ENCODE results near the gene SUPV3L1. TPM values are rescaled to one million over a fixed set of nuclear protein-coding genes. Genes with fewer than 3 reads are reported as not detected.
A peak's percentile ranks its signal among the peaks of the same experiment; 100 is the strongest.

Gene SUPV3L1
- total and polyA plus RNA-seq, 4 donors, result 26.5 to 34.8 (median 31.9) TPM

- H3K4me3 ChIP-seq (ENCODE audit: low read depth, low read length), result no peak overlapping the region
- no peak overlapping the region for H3K27ac ChIP-seq (ENCODE audit: low read depth, low read length)
- no peaks in the 10 kb centered on the region for H3K9me3 ChIP-seq (ENCODE audit: control insufficient read depth, insufficient read depth, low read length)
- no peaks in the 10 kb centered on the region for H3K36me3 ChIP-seq (ENCODE audit: control insufficient read depth, insufficient read depth, low read length)
- WGBS (ENCODE audit: insufficient coverage), result 39% methylated on average over 3 of the region's 17 CpGs
- DNase-seq (ENCODE audit: low read depth in 4 of 6, low spot score in 6 of 6), result peak; percentile 72 to 97 (median 86)
- peaks cover 4% of the 10 kb centered on the region for H3K27me3 ChIP-seq (ENCODE audit: control insufficient read depth, insufficient read depth, low read length)
- peaks cover 7% of the 10 kb centered on the region for H3K4me1 ChIP-seq (ENCODE audit: control insufficient read depth, insufficient read depth, low read length)
Measured at GRCh38 chr10:69237528-69238159, 57.6 kb downstream of the SUPV3L1 start.

GRCh38 chr10:69239136-69239535, 59.1 kb downstream of the SUPV3L1 start:
- WGBS (ENCODE audit: insufficient coverage), result 88% methylated on average over 4 of the region's 5 CpGs

GRCh38 chr10:69239816-69240434, 59.9 kb downstream of the SUPV3L1 start:
- Histone ChIP-seq H3K9me3 (ENCODE audit: control insufficient read depth, insufficient read depth, low read length) (no peaks in the 10 kb centered on the region), H3K27me3 (ENCODE audit: control insufficient read depth, insufficient read depth, low read length) (peaks cover 4% of the 10 kb centered on the region), H3K36me3 (ENCODE audit: control insufficient read depth, insufficient read depth, low read length) (no peaks in the 10 kb centered on the region), H3K4me1 (ENCODE audit: control insufficient read depth, insufficient read depth, low read length) (peaks cover 11% of the 10 kb centered on the region), H3K4me3 (ENCODE audit: low read depth, low read length) (no peak overlapping the region), H3K27ac (ENCODE audit: low read depth, low read length) (no peak overlapping the region)
- WGBS (ENCODE audit: insufficient coverage), result 92% methylated on average over 5 of the region's 6 CpGs
- no peak for DNase-seq (ENCODE audit: low read depth in 4 of 6, low spot score in 6 of 6)

More at GRCh38 chr10:69239136-69239535, 59.1 kb downstream of the SUPV3L1 start:
- peaks cover 11% of the 10 kb centered on the region for H3K4me1 ChIP-seq (ENCODE audit: control insufficient read depth, insufficient read depth, low read length)
- H3K36me3 ChIP-seq (ENCODE audit: control insufficient read depth, insufficient read depth, low read length), result no peaks in the 10 kb centered on the region
- DNase-seq (ENCODE audit: low read depth in 4 of 6, low spot score in 6 of 6), result no peak
- H3K4me3 ChIP-seq (ENCODE audit: low read depth, low read length), result no peak overlapping the region
- peaks cover 4% of the 10 kb centered on the region for H3K27me3 ChIP-seq (ENCODE audit: control insufficient read depth, insufficient read depth, low read length)
- H3K27ac ChIP-seq (ENCODE audit: low read depth, low read length), result no peak overlapping the region
- no peaks in the 10 kb centered on the region for H3K9me3 ChIP-seq (ENCODE audit: control insufficient read depth, insufficient read depth, low read length)

- peaks cover 4% of the 10 kb centered on the region for H3K27me3 ChIP-seq (ENCODE audit: control insufficient read depth, insufficient read depth, low read length)
- peaks cover 11% of the 10 kb centered on the region for H3K4me1 ChIP-seq (ENCODE audit: control insufficient read depth, insufficient read depth, low read length)
- H3K36me3 ChIP-seq (ENCODE audit: control insufficient read depth, insufficient read depth, low read length), result no peaks in the 10 kb centered on the region
- no peak for DNase-seq (ENCODE audit: low read depth in 4 of 6, low spot score in 6 of 6)
- H3K27ac ChIP-seq (ENCODE audit: low read depth, low read length), result no peak overlapping the region
- H3K9me3 ChIP-seq (ENCODE audit: control insufficient read depth, insufficient read depth, low read length), result no peaks in the 10 kb centered on the region
- no peak overlapping the region for H3K4me3 ChIP-seq (ENCODE audit: low read depth, low read length)
- WGBS (ENCODE audit: insufficient coverage), result 96% methylated on average over 6 of the region's 11 CpGs
Measured at GRCh38 chr10:69240455-69240854, 60.4 kb downstream of the SUPV3L1 start.

GRCh38 chr10:69241575-69241974, 61.5 kb downstream of the SUPV3L1 start:
- WGBS (ENCODE audit: insufficient coverage), result 70% methylated on average over 3 of the region's 7 CpGs
- DNase-seq (ENCODE audit: low read depth in 4 of 6, low spot score in 6 of 6), result no peak
- Histone ChIP-seq H3K9me3 (ENCODE audit: control insufficient read depth, insufficient read depth, low read length) (no peaks in the 10 kb centered on the region), H3K27me3 (ENCODE audit: control insufficient read depth, insufficient read depth, low read length) (peaks cover 7% of the 10 kb centered on the region), H3K4me1 (ENCODE audit: control insufficient read depth, insufficient read depth, low read length) (peaks cover 11% of the 10 kb centered on the region), H3K27ac (ENCODE audit: low read depth, low read length) (no peak overlapping the region), H3K4me3 (ENCODE audit: low read depth, low read length) (no peak overlapping the region), H3K36me3 (ENCODE audit: control insufficient read depth, insufficient read depth, low read length) (no peaks in the 10 kb centered on the region)

- peaks cover 11% of the 10 kb centered on the region for H3K4me1 ChIP-seq (ENCODE audit: control insufficient read depth, insufficient read depth, low read length)
- no peak overlapping the region for H3K4me3 ChIP-seq (ENCODE audit: low read depth, low read length)
- 74% methylated on average over 3 of the region's 11 CpGs for WGBS (ENCODE audit: insufficient coverage)
- H3K27ac ChIP-seq (ENCODE audit: low read depth, low read length), result no peak overlapping the region
- H3K36me3 ChIP-seq (ENCODE audit: control insufficient read depth, insufficient read depth, low read length), result no peaks in the 10 kb centered on the region
- H3K9me3 ChIP-seq (ENCODE audit: control insufficient read depth, insufficient read depth, low read length), result no peaks in the 10 kb centered on the region
- peaks cover 7% of the 10 kb centered on the region for H3K27me3 ChIP-seq (ENCODE audit: control insufficient read depth, insufficient read depth, low read length)
- peak in 1 of 6 donors; percentile 55 for DNase-seq (ENCODE audit: low read depth in 4 of 6, low spot score in 6 of 6)
Measured at GRCh38 chr10:69242040-69242851, 62.2 kb downstream of the SUPV3L1 start.

- DNase-seq (ENCODE audit: low read depth in 4 of 6, low spot score in 6 of 6), result peak in 4 of 6 donors; percentile 45 to 91 (median 68)
Measured at GRCh38 chr10:69242852-69243212, 62.8 kb downstream of the SUPV3L1 start.

GRCh38 chr10:69243817-69244216, 63.8 kb downstream of the SUPV3L1 start:
- WGBS (ENCODE audit: insufficient coverage), result 91% methylated on average over 10 of the region's 10 CpGs
- Histone ChIP-seq H3K27ac (ENCODE audit: low read depth, low read length) (no peak overlapping the region), H3K4me3 (ENCODE audit: low read depth, low read length) (no peak overlapping the region), H3K9me3 (ENCODE audit: control insufficient read depth, insufficient read depth, low read length) (no peaks in the 10 kb centered on the region), H3K27me3 (ENCODE audit: control insufficient read depth, insufficient read depth, low read length) (peaks cover 9% of the 10 kb centered on the region), H3K36me3 (ENCODE audit: control insufficient read depth, insufficient read depth, low read length) (peaks cover 7% of the 10 kb centered on the region), H3K4me1 (ENCODE audit: control insufficient read depth, insufficient read depth, low read length) (peaks cover 7% of the 10 kb centered on the region)
- no peak for DNase-seq (ENCODE audit: low read depth in 4 of 6, low spot score in 6 of 6)

More at GRCh38 chr10:69242852-69243212, 62.8 kb downstream of the SUPV3L1 start:
- H3K36me3 ChIP-seq (ENCODE audit: control insufficient read depth, insufficient read depth, low read length), result no peaks in the 10 kb centered on the region
- H3K4me1 ChIP-seq (ENCODE audit: control insufficient read depth, insufficient read depth, low read length), result peaks cover 8% of the 10 kb centered on the region
- H3K9me3 ChIP-seq (ENCODE audit: control insufficient read depth, insufficient read depth, low read length), result no peaks in the 10 kb centered on the region
- peaks cover 7% of the 10 kb centered on the region for H3K27me3 ChIP-seq (ENCODE audit: control insufficient read depth, insufficient read depth, low read length)
- no peak overlapping the region for H3K4me3 ChIP-seq (ENCODE audit: low read depth, low read length)
- whole genome bisulfite sequencing (ENCODE audit: insufficient coverage), result 36% methylated on average over 5 of the region's 5 CpGs
- peak overlapping the region; percentile 57 for H3K27ac ChIP-seq (ENCODE audit: low read depth, low read length)

GRCh38 chr10:69246036-69246435, 66.0 kb downstream of the SUPV3L1 start:
- H3K27ac ChIP-seq (ENCODE audit: low read depth, low read length), result no peak overlapping the region
- H3K4me3 ChIP-seq (ENCODE audit: low read depth, low read length), result no peak overlapping the region
- H3K36me3 ChIP-seq (ENCODE audit: control insufficient read depth, insufficient read depth, low read length), result peaks cover 7% of the 10 kb centered on the region
- no peaks in the 10 kb centered on the region for H3K9me3 ChIP-seq (ENCODE audit: control insufficient read depth, insufficient read depth, low read length)
- WGBS (ENCODE audit: insufficient coverage), result 100% methylated on average over 2 of the region's 5 CpGs
- DNase-seq (ENCODE audit: low read depth in 4 of 6, low spot score in 6 of 6), result no peak
- H3K4me1 ChIP-seq (ENCODE audit: control insufficient read depth, insufficient read depth, low read length), result peaks cover 7% of the 10 kb centered on the region
- peaks cover 5% of the 10 kb centered on the region for H3K27me3 ChIP-seq (ENCODE audit: control insufficient read depth, insufficient read depth, low read length)
